Measurements from ENCODE around the gene EFCAB9. TPM values are rescaled to one million over a fixed set of nuclear protein-coding genes. Genes with fewer than 3 reads are reported as not detected.

The EFCAB9 gene
- total and polyA plus RNA-seq, 2 donors (not counting 1 experiment from before 2014, with no cell fraction given): not detected

- DNase-seq (ENCODE audit: low read depth in 2 of 2): peak; percentile 68 to 93
These were observed 20.3 kb upstream of the EFCAB9 start for GRCh38 chr5:172173564-172174153.

GRCh38 chr5:172175263-172175719, 18.7 kb upstream of the EFCAB9 start:
- Histone ChIP-seq H3K9me3 (ENCODE audit: control insufficient read depth, insufficient read depth, low read depth, low read length) (no peaks in the 10 kb centered on the region), H3K27me3 (ENCODE audit: control insufficient read depth, insufficient read depth, low read length) (no peaks in the 10 kb centered on the region), H3K4me1 (ENCODE audit: control insufficient read depth, extremely low read depth, insufficient read depth, low read length) (no peaks in the 10 kb centered on the region), H2AFZ (ENCODE audit: low read length) (no peak overlapping the region), H3K27ac (ENCODE audit: insufficient read depth, low read length) (no peak overlapping the region), H3K9ac (ENCODE audit: insufficient read depth, low read length) (no peak overlapping the region), H3K4me3 (replicated peaks in 1 of 4; ENCODE audit: control extremely low read depth in 1 of 4, insufficient read depth in 1 of 4, low read depth in 3 of 4, low read length in 4 of 4) (no peak overlapping the region), H3K36me3 (ENCODE audit: control insufficient read depth, insufficient read depth, low read length) (no peaks in the 10 kb centered on the region), H3K79me2 (ENCODE audit: control insufficient read depth, insufficient read depth, low read length) (peaks cover 14% of the 10 kb centered on the region), H4K20me1 (ENCODE audit: control insufficient read depth, extremely low read depth, insufficient read depth, low read length) (no peaks in the 10 kb centered on the region), H3K4me2 (ENCODE audit: extremely low read depth, insufficient read depth, low read length) (no peak overlapping the region)
- DNase-seq (ENCODE audit: low read depth in 2 of 2): no peak
- TF ChIP-seq EZH2 (IDR thresholded peaks at IDR 0.05; ENCODE audit: low read length, missing control alignments) (no peak), CTCF (conservative IDR thresholded peaks at IDR 0.05 in 1 of 2, IDR thresholded peaks at IDR 0.05 in 1 of 2; ENCODE audit: low read depth in 1 of 2, low read length in 2 of 2) (no peak)

More at GRCh38 chr5:172173564-172174153, 20.3 kb upstream of the EFCAB9 start:
- no peaks in the 10 kb centered on the region for H4K20me1 ChIP-seq (ENCODE audit: control insufficient read depth, extremely low read depth, insufficient read depth, low read length)
- no peaks in the 10 kb centered on the region for H3K27me3 ChIP-seq (ENCODE audit: control insufficient read depth, insufficient read depth, low read length)
- no peak overlapping the region for H3K4me2 ChIP-seq (ENCODE audit: extremely low read depth, insufficient read depth, low read length)
- H3K4me1 ChIP-seq (ENCODE audit: control insufficient read depth, extremely low read depth, insufficient read depth, low read length): no peaks in the 10 kb centered on the region
- peaks cover 7% of the 10 kb centered on the region for H3K79me2 ChIP-seq (ENCODE audit: control insufficient read depth, insufficient read depth, low read length)
- H2AFZ ChIP-seq (ENCODE audit: low read length): no peak overlapping the region
- H3K36me3 ChIP-seq (ENCODE audit: control insufficient read depth, insufficient read depth, low read length): no peaks in the 10 kb centered on the region
- H3K4me3 ChIP-seq (replicated peaks in 1 of 4; ENCODE audit: control extremely low read depth in 1 of 4, insufficient read depth in 1 of 4, low read depth in 3 of 4, low read length in 4 of 4): no peak overlapping the region
- no peak overlapping the region for H3K27ac ChIP-seq (ENCODE audit: insufficient read depth, low read length)
- H3K9ac ChIP-seq (ENCODE audit: insufficient read depth, low read length): no peak overlapping the region
- H3K9me3 ChIP-seq (ENCODE audit: control insufficient read depth, insufficient read depth, low read depth, low read length): no peaks in the 10 kb centered on the region
- no peak for TF ChIP-seq CTCF (conservative IDR thresholded peaks at IDR 0.05 in 1 of 2, IDR thresholded peaks at IDR 0.05 in 1 of 2; ENCODE audit: low read depth in 1 of 2, low read length in 2 of 2)
- no peak for TF ChIP-seq EZH2 (IDR thresholded peaks at IDR 0.05; ENCODE audit: low read length, missing control alignments)

- Histone ChIP-seq H3K79me2 (ENCODE audit: control insufficient read depth, insufficient read depth, low read length) (peaks cover 19% of the 10 kb centered on the region), H3K27me3 (ENCODE audit: control insufficient read depth, insufficient read depth, low read length) (no peaks in the 10 kb centered on the region), H3K27ac (ENCODE audit: insufficient read depth, low read length) (no peak overlapping the region), H3K4me2 (ENCODE audit: extremely low read depth, insufficient read depth, low read length) (no peak overlapping the region), H3K36me3 (ENCODE audit: control insufficient read depth, insufficient read depth, low read length) (no peaks in the 10 kb centered on the region), H3K4me3 (replicated peaks in 1 of 4; ENCODE audit: control extremely low read depth in 1 of 4, insufficient read depth in 1 of 4, low read depth in 3 of 4, low read length in 4 of 4) (no peak overlapping the region), H3K4me1 (ENCODE audit: control insufficient read depth, extremely low read depth, insufficient read depth, low read length) (no peaks in the 10 kb centered on the region), H2AFZ (ENCODE audit: low read length) (no peak overlapping the region), H3K9ac (ENCODE audit: insufficient read depth, low read length) (no peak overlapping the region), H4K20me1 (ENCODE audit: control insufficient read depth, extremely low read depth, insufficient read depth, low read length) (no peaks in the 10 kb centered on the region), H3K9me3 (ENCODE audit: control insufficient read depth, insufficient read depth, low read depth, low read length) (no peaks in the 10 kb centered on the region)
- no peak for TF ChIP-seq CTCF (conservative IDR thresholded peaks at IDR 0.05 in 1 of 2, IDR thresholded peaks at IDR 0.05 in 1 of 2; ENCODE audit: low read depth in 1 of 2, low read length in 2 of 2)
- DNase-seq (ENCODE audit: low read depth in 2 of 2): no peak
These were observed 16.8 kb upstream of the EFCAB9 start for GRCh38 chr5:172177176-172177575.
